Measurements from ENCODE around the gene CRACDL.

Gene CRACDL

DNA sequence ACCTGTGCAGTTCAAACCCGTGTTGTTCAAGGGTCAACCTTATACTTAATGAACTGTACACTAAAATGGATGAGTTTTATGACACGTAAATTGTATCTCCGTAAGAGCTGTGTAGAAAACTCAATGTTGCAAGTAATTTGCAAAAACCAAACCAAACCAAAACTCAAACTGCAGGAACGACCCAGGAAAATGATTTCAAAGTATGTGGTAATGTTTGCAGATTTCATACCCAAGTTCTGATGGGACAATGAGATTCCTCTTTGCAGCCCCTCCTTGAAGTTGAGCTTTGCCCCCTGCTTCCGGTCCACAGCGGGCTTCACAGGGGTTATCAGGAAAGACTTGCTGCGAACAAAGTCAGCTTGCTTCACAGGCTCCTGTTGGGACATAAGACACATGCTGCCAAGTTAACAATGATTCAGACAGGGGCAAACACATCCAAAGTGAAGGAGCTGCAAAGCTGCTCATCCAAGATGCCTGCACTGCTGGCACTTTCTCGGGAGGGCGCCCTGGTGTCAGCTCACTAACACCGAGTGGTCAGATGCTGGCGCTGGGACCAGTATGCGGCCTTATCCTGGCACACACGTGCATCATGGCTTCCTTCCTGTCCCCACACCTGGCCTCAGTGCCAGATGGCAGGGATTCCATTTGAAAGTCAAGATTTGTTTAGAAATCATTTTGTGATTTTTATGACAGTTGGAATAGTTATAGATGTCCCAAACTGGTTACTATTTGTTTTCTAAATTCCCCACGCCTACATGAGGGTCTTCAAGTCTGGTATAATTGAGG, 139.9 kb downstream of the CRACDL start:
- H3K4me3 ChIP-seq (ENCODE audit: low read depth, low read length) = no peak overlapping the region
- no peak for DNase-seq (ENCODE audit: low read depth)
- TF ChIP-seq, protein P1, sequence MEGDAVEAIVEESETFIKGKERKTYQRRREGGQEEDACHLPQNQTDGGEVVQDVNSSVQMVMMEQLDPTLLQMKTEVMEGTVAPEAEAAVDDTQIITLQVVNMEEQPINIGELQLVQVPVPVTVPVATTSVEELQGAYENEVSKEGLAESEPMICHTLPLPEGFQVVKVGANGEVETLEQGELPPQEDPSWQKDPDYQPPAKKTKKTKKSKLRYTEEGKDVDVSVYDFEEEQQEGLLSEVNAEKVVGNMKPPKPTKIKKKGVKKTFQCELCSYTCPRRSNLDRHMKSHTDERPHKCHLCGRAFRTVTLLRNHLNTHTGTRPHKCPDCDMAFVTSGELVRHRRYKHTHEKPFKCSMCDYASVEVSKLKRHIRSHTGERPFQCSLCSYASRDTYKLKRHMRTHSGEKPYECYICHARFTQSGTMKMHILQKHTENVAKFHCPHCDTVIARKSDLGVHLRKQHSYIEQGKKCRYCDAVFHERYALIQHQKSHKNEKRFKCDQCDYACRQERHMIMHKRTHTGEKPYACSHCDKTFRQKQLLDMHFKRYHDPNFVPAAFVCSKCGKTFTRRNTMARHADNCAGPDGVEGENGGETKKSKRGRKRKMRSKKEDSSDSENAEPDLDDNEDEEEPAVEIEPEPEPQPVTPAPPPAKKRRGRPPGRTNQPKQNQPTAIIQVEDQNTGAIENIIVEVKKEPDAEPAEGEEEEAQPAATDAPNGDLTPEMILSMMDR (IDR thresholded peaks at IDR 0.05; ENCODE audit: control insufficient read depth, extremely low read depth, insufficient read depth) = no peak

DNA sequence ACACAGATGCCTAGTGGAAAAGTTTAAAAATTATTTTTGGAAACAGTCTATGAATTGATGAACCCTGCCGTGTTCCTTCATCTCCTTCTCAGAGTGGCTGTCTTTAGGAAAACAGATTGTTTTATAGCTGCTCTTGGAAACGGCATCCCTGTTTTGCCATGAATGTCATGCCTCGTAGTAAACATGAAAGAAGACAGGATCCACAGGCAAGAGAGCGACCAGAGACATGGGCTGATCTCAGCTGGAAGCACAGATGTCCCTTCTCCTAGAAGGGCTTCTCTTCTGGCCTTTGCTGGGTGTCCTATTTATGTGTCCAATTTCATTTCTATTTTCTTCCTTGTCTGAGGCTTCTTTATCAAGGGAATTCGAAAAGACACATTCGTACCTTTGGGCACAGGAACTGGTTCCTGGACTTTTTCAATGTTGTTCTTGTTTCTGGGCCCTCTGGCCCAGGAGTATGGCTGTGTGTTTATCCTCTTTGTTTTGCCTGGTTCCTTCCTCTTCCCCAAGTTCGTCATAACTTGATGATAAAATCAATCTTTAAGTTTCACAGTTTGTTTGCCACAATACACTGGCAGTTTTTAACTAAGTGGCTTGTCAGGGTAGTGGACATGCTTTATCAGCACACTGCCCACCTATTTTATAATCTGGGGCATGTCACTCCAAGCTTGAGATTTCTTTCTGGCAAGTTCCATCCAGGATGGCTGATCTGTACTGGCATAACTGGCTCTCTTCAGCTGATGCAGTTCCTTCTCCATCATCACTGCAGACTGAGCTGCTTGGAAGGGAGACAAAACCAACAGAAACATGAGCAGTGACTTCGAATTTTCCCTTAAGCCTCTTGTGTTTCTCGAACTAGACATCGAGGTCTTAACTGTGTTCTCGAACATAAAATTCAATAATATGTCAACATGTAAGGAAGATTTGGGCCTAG, 141.9 kb downstream of the CRACDL start:
- TF ChIP-seq, protein P1 (IDR thresholded peaks at IDR 0.05; ENCODE audit: control insufficient read depth, extremely low read depth, insufficient read depth) = no peak
- DNase-seq (ENCODE audit: low read depth) = no peak
- H3K4me3 ChIP-seq (ENCODE audit: low read depth, low read length) = no peak overlapping the region

DNA sequence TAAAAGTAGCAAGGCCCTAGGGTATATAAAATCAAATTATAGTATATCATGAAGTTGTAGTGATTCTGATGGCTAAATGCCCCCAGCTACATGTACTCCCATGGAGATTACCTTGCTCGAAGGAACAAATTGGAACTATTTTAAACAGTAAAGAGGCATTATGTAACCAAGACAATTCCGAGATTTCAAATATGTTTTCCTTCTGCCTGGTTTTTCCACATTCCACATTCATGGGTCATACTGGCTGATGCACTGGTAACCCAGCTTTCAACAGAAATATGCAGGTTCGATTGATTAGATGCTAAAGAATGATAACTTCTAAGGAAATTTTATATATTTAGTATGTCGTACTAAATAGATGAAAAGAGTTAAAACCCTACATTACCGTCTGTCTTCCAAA, 142.8 kb downstream of the CRACDL start:
- TF ChIP-seq, protein P1 (IDR thresholded peaks at IDR 0.05; ENCODE audit: control insufficient read depth, extremely low read depth, insufficient read depth) = no peak

GRCh38 chr2:98790221-98790620, 145.8 kb downstream of the CRACDL start:
- H3K4me3 ChIP-seq (ENCODE audit: low read depth, low read length) = no peak overlapping the region
- DNase-seq (ENCODE audit: low read depth) = no peak
- TF ChIP-seq, protein P1 (IDR thresholded peaks at IDR 0.05; ENCODE audit: control insufficient read depth, extremely low read depth, insufficient read depth) = no peak

More for the DNA sequence above, 142.8 kb downstream of the CRACDL start:
- DNase-seq (ENCODE audit: low read depth) = no peak
- H3K4me3 ChIP-seq (ENCODE audit: low read depth, low read length) = no peak overlapping the region

DNA sequence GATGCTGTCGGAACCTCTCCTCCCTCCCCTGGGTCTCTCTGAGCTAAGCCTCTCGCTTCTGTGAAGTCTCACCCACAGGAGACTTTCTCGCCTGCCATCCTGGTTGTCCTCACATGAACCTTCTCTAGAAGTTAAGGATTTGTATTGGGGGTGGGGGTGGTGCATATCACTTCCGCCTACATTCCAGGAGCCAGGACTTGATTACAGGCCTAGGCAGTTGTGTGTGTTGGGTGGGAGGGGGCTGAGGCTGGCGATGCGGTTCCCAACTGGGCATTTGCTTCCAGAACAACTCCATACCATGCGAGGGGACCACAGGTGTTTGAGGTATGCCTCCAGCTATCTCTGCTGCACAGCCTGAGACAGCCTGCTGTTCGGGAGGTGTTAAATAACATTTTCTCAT, 148.3 kb downstream of the CRACDL start:
- TF ChIP-seq, protein P1 (IDR thresholded peaks at IDR 0.05; ENCODE audit: control insufficient read depth, extremely low read depth, insufficient read depth) = no peak
- H3K4me3 ChIP-seq (ENCODE audit: low read depth, low read length) = no peak overlapping the region
- DNase-seq (ENCODE audit: low read depth) = no peak

- H3K4me3 ChIP-seq (ENCODE audit: low read depth, low read length) = no peak overlapping the region
- TF ChIP-seq, protein P1 (IDR thresholded peaks at IDR 0.05; ENCODE audit: control insufficient read depth, extremely low read depth, insufficient read depth) = no peak
- no peak for DNase-seq (ENCODE audit: low read depth)
Measured at GRCh38 chr2:98786179-98786578, 149.8 kb downstream of the CRACDL start.

Measured in LNCaP clone FGC (cell line).